ENCODE results near the gene ZNF878. TPM values are rescaled to one million over a fixed set of nuclear protein-coding genes. Genes with fewer than 3 reads are reported as not detected.

ZNF878 gene
- total RNA-seq, 2 experiments from 2014 or later: 0.59 to 0.65 TPM

DNA sequence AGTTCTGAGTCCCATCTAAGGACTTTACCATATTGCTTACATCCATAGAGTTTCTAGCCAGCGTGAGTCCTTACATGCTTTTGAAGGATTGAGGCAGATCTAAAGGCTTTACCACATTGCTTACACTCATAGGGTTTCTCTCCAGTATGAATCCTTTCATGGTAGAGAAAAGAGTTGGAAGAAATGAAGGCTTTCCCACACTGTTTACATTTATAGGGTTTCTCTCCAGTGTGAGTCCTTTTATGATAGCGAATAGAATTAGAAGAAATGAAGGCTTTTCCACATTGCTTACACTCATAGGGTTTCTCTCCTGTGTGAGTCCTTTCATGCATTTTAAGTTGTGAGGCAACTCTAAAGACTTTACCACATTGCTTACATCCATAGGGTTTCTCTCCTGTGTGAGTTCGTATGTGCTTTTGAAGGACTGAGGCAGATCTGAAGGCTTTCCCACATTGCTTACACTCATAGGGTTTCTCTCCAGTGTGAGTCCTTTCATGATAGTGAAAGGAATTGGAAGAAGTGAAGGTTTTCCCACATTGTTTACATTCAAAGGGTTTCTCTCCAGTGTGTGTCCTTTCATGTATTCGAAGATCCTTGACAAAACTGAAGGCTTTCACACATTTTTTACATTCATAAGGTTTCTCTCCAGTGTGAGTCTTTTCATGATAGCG, 8.9 kb downstream of the ZNF878 start:
- ChIA-PET POLR2A (no interaction called here), CTCF (no interaction called here)

DNA sequence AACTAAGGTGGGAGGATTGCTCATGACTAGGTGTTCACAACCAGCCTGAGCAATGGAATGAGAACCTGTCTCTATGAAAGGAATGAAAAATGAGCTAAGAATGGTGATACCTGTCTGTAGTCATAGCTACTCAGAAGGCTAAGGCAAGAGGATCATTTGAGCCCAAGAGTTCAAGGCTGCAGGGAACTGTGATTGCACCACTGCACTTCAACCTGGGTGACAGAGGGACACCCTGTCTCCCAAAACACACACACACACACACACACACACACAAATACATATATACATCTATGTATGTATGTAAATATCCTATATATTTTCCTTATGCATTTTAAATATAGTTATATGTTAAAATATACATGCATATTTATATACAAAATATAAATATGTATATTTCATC, 9.9 kb downstream of the ZNF878 start:
- POLR2A ChIA-PET: no interaction called here
- CTCF ChIA-PET: interaction anchor here (0.7 kb wide), 1 partner anchor 78 kb away, joined by 3 read pairs; the partner anchor contains the start of gene ZNF763

DNA sequence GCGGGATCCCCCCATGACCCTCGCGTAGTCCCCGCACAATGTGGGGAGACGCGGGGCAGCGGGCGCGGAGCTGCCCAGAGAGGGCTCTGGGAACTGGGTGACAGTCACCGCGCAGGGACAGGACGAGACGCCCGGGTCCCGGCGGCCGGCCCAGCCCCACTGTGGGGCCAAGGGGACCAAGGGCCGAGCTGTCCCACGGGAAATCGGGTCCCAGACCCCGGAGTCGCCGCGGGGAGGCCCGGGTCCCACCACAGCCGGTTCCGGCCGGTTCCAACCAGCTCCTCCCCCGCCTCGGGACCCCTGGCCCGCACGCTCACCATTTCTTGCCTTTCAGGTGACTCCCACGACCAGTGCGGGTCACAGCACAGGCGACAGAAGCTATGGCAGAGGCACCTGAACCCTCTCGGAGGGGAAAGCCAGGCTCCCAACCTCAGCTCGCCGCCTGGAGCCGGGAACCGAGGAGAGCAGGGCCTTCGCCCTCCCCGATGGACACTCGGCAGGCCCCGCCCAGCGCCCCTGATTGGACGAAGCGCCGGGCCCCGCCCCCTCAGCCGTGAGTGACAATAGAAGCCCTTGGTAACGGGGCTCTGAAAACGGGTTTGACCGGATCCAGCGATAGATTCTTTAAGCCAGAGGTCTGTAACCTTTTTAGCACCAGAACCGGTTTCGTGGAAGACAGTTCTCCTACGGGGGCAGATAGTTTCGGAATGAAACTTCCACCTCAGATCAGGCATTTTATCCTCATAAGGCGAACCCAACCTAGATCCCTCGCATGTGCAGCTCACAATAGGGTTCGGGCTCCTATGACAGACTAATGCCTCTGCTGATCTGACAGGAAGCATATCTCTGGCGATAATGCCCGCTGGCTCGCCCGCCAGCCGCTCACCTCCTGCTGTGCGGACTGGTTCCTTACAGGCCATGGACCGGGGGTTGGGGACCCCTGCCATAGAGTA, 17.3 kb downstream of the ZNF878 start, which contains the start of gene ZNF433:
Gene ZNF433, minus strand, starts transcription at position 460 of the 953 bp plus-strand sequence. Its CDS starts 140 bp downstream, at position 320.
- POLR2A ChIA-PET: interaction anchor here (0.8 kb wide), 1 partner anchor 72 kb away, joined by 3 read pairs; no protein-coding TSS in a partner anchor
- CTCF ChIA-PET: interaction anchor here (0.6 to 1.0 kb wide), 3 partner anchors 24 to 72 kb away, joined by 3 to 4 read pairs (median 3); no protein-coding TSS in a partner anchor

DNA sequence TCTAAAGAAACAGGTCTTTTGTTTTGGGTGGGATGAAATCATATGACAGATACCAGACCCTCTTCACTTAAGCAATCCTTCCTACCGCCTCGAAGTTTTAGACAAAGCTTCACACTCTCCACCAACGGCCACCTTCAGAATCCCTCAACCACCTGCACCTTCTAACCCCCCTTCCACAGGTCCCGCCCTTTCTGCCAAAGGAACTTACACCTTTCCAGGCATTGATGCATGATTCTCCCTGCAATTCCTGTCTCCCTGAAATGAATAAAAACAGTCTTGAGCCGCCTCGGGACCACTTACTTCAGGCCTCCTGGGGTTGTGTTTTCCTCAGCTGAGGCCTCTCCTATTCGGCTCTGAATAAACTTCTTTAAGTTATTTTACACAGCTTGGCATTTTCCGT, 18.1 kb downstream of the ZNF878 start:
- ChIA-PET POLR2A (interaction anchor here (0.8 kb wide), 1 partner anchor 71 kb away, joined by 3 read pairs; no protein-coding TSS in a partner anchor), CTCF (interaction anchor here (0.6 kb wide), 1 partner anchor 33 kb away, joined by 3 read pairs; no protein-coding TSS in a partner anchor)

DNA sequence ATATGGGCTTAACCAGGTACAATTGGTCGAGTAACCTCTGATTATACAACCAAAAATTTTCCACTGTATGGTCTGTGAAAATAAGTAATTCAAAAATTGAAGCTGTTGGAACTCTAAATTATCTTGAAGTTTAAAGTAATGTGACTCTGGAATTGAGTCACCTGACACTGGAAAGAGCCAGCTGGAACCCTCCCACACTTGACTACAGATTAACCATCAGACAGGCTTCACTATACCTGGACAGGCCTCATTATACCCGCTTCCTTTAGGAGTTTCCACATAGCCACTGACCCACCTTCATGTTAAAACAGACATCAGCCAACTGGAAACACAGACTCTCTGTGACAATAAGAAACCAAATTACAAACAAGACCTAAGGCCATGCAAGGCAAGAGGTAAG, 18.6 kb downstream of the ZNF878 start:
- ChIA-PET POLR2A (no interaction called here), CTCF (no interaction called here)

DNA sequence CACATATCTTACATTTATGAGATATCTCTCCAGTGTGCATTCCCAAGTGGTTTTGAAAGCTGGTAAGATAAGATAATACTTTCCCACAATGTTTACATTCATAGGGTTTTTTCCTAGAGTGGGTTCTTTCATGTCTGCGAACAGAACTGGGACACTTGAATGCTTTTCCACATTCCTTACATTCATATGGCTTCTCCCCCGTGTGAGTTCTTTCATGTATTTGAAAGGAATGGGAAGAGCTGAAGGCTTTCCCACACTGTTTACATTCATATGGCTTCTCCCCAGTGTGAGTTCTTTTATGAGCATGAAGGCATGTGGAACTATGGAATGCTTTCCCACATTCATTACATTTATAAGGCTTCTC, 37.0 kb downstream of the ZNF878 start:
- ChIA-PET POLR2A (no interaction called here), CTCF (no interaction called here)

DNA sequence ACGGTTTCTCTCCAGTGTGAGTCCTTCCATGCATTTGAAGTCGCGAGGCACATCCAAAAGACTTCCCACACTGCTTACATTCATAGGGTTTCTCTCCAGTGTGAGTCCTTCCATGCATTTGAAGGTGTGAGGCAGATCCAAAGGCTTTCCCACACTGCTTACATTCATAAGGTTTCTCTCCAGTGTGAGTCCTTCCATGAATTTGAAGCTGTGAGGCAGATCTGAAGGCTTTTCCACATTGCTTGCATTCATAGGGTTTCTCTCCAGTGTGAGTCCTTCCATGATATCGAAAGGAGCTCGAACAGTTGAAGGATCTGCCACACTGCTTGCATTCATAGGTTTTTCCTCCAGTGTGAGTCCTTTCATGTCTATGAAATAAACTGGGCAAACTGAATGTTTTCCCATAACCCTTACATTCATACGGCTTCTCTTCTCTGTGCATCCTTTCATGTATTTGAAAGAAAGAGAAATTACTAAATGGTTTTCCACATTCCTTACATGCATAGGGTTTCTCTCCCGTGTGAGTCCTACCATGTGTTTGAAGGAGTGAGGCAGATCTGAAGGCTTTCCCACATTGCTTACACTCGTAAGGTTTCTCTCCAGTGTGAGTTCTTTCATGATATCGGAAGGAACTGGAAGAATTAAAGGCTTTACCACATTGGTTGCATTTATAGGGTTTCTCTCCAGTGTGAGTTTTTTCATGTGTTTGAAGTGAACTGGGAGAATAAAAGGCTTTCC, 37.6 kb downstream of the ZNF878 start:
- POLR2A ChIA-PET: no interaction called here
- CTCF ChIA-PET: no interaction called here

DNA sequence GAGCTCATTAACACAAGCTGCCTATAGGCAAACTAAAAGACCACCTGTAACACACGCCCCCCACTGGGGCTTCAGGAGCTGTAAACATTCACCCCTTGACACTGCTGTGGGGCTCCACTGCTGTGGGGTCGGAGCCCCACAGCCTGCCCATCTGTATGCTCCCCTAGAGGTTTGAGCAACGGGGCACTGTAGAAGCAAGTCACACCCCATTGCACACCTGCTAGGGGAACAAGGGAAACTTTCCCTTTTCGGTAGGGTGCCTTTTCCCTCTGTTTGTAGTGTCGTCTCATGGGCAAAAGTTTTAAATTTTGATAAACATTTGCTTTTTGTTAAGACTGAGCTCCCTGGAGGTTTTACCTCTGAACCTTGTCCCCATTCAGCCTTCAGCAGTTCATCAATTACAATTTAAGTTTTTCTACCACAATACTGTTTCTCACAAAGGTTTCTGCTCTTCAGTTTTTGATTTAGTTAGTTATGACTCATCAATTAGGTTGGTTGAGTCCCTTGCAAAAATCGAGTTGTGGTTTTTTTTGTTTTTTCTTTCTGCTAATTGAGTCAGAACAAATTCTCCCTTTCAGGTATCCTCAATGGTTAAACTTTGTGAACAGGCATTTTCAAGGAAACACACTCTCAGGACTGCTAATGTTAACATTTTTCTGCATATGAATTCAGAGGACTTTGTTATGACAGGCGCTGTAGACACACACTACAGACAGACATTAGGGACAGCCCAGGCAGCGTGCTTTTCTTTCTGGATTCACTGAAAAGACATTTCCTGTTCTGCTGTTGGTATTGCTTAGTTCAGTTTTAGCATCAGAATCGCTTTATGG, 52.4 kb downstream of the ZNF878 start:
- POLR2A ChIA-PET: no interaction called here
- CTCF ChIA-PET: interaction anchor here (0.6 to 2.4 kb wide), 4 partner anchors 12 to 175 kb away, joined by 3 to 11 read pairs (median 6); partner anchors contain the start of gene ZNF763

DNA sequence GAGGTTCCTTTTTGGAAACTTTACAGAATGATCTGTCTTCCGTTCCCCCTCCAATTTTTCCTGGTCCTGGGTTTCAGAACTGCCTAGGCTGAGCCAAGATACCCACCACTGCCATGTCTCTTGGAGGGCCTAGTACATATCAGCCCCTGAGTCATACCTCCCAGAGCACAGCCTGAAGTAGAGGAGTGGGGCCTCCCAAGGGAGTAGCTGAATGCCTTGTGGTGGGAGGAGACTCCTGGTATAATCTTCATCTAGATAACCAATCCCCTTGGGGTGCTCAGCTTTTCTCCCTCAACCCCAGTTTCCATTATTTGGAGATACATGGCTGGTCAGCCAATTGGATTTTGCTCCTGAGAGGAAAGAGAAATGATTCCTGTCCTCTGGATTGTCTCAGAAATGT, 57.6 kb downstream of the ZNF878 start:
- CTCF ChIA-PET: interaction anchor here (0.7 kb wide), 1 partner anchor 8 kb away, joined by 4 read pairs; no protein-coding TSS in a partner anchor
- POLR2A ChIA-PET: interaction anchor here (0.6 kb wide), 1 partner anchor 9 kb away, joined by 3 read pairs; no protein-coding TSS in a partner anchor

Other genes with a start within 250 kb of the ZNF878 start
- gene ZNF440, start 238.7 kb downstream of the ZNF878 start, total RNA-seq: 1 to 10 TPM; 7.0 to 7.4 TPM
- gene ZNF439, start 204.2 kb downstream of the ZNF878 start, total RNA-seq: 1 to 10 TPM; 6.0 to 6.8 TPM
- gene ZNF69, start 165.2 kb downstream of the ZNF878 start, total RNA-seq: 1 to 10 TPM; 1.8 to 3.0 TPM
- gene ZNF700, start 127.9 kb downstream of the ZNF878 start, total RNA-seq: 10 to 100 TPM in 1 of 2 experiments, 1 to 10 TPM in 1; 9.1 to 10.7 TPM
- gene ZNF763, start 87.9 kb downstream of the ZNF878 start, total RNA-seq: 1 to 10 TPM in 1 of 2 experiments, under 1 TPM in 1; 0.80 to 1.0 TPM
- under 1 TPM; 0.65 to 0.74 TPM for gene ZNF433, start 17.3 kb downstream of the ZNF878 start, total RNA-seq
- 1 to 10 TPM; 3.0 to 3.3 TPM for gene ZNF844, start 11.8 kb upstream of the ZNF878 start, total RNA-seq
- gene ZNF20, start 87.4 kb upstream of the ZNF878 start, total RNA-seq: 1 to 10 TPM; 2.3 to 2.7 TPM
- gene ZNF625, start 103.8 kb upstream of the ZNF878 start, total RNA-seq: 1 to 10 TPM; 2.8 to 3.5 TPM
- 10 to 100 TPM in 1 of 2 experiments, 1 to 10 TPM in 1; 9.2 to 10.1 TPM for gene ZNF136, start 110.1 kb upstream of the ZNF878 start, total RNA-seq
- 1 to 10 TPM; 6.4 to 6.9 TPM for gene ZNF44, start 241.9 kb upstream of the ZNF878 start, total RNA-seq

All from activated CD8-positive, alpha-beta memory T cell treated with anti-CD3 and anti-CD28 coated beads for 36 hours (primary cell).